Peyer's patch (tissue), 4 donors: ENCODE measurements around the gene ZFP64. TPM values are rescaled to one million over a fixed set of nuclear protein-coding genes. Genes with fewer than 3 reads are reported as not detected.

Source experiments
- DNase-seq, 3 donors: peaks; one replicate each; pipeline ENCODE4 v3.0.0-alpha.2; 2017 to 2019
- H3K27ac ChIP-seq, 4 donors: fragments of 200-600 bp; sonication (generic); one replicate each; pipeline ENCODE4 v1.5.1; 2016 to 2019
- H3K27me3 ChIP-seq, 2 donors: fragments of 200-600 bp; sonication (generic); one replicate each; pipeline ENCODE4 v1.5.1; 2019
- H3K36me3 ChIP-seq, 3 donors: fragments of 200-600 bp; sonication (generic); one replicate each; pipeline ENCODE4 v1.5.1; 2016 to 2019
- H3K4me1 ChIP-seq, 4 donors: fragments of 200-600 bp; sonication (generic); one replicate each; pipeline ENCODE4 v1.5.1; 2016 to 2019
- H3K4me3 ChIP-seq, 4 donors: fragments of 200-600 bp; sonication (generic); 1 replicate in 3 of 4; 2 replicates in 1 of 4; pipeline ENCODE4 v1.5.1; 2016 to 2019; ENCODE audit warnings: mild to moderate bottlenecking in 1 of 4
- H3K9me3 ChIP-seq, 4 donors: fragments of 200-600 bp; sonication (generic); one replicate each; pipeline ENCODE4 v1.5.1; 2016 to 2019; ENCODE audit warnings: mild to moderate bottlenecking in 1 of 4
- CTCF ChIP-seq, 6 experiments: fragments of 450-650 bp in 4 of 6; fragments of 200-600 bp in 2 of 6; sonication (generic) in 1 of 6; IDR thresholded peaks; one replicate each; pipeline ENCODE4 v1.5.1; 2017 to 2019; ENCODE audit warnings: antibody characterized with exemption in 6 of 6, mild to moderate bottlenecking in 3 of 6, moderate library complexity in 1 of 6
- POLR2A ChIP-seq, 2 donors: fragments of 450-650 bp; IDR thresholded peaks; one replicate each; pipeline ENCODE4 v1.5.1; 2017; ENCODE audit warnings: antibody characterized with exemption in 2 of 2, mild to moderate bottlenecking in 2 of 2, moderate library complexity in 2 of 2
- total RNA-seq, 4 donors: library from RNA; depleted of rRNA; stranded (reverse); fragments of >200 nt; gene quantifications; one replicate each; pipeline ENCODE4 v1.1.0, GENCODE V29; 2016

The ZFP64 gene
- total RNA-seq, 4 donors from 2014 or later = 10.5 to 32.9 (median 16.1) TPM

DNA sequence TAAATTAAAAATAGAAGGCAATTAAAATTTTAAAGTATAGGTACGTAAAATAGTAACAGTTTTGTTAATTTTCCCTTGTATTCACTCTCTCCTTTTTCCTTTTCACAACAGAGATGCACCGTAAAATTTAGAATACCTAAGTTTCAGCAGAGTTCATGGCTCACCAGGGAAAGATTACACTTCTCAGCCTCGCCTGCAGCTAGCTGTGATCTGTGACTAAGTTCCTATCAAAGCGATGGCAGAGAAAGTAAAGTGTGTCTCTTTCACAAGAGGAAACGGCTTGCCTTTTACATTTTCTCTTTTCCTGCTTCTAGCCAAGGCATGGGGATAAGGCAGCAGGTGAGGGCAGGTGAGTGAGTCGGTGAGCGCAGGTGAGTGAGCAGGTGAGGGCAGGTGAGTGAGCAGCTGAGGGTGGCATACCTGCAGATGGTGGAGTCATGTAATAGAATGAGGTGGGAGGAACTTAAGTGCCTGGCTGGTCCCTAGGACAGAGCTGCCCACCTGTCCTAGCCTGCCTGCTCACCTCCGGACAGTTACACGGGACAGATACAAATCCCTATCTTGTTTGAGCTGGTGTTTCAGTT lies 30.9 kb downstream of the ZFP64 start:
- Histone ChIP-seq H3K27me3 (no peaks in the 10 kb centered on the region), H3K9me3 (no peaks in the 10 kb centered on the region), H3K4me3 (no peak overlapping the region), H3K36me3 (peaks cover 0 to 75% (median 3%) of the 10 kb centered on the region in 3 donors), H3K4me1 (no peaks in the 10 kb centered on the region), H3K27ac (no peak overlapping the region)
- DNase-seq = no peak
- TF ChIP-seq POLR2A (IDR thresholded peaks at IDR 0.05) (no peak), CTCF (IDR thresholded peaks at IDR 0.05) (no peak)

DNA sequence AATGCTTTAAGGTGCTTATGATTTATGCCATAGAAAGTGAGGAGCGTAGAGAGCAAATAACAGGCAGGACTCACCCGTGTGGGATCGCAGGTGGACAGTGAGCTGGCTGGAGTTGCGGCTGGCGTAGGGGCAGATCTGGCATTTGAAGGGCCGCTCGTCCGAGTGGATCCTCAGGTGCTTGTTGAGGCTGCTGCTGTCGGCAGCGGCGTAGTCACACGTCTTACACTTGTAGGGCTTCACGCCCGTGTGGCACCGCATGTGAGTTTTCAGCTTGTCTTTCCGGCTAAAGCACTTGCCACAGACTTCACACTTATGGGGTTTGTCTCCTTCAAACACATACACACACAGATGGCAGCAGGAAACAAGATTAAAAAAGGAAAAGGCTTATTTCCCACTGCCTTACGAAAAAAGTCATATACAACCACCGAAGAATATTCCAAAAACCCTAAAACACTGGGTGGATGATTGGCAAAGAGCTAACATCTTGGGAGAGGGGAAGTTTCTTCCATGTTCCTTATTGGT lies 31.5 kb downstream of the ZFP64 start:
- no peak overlapping the region for H3K4me3 ChIP-seq
- H3K4me1 ChIP-seq = no peaks in the 10 kb centered on the region
- no peaks in the 10 kb centered on the region for H3K9me3 ChIP-seq
- no peak overlapping the region for H3K27ac ChIP-seq
- H3K27me3 ChIP-seq = no peaks in the 10 kb centered on the region
- peaks cover 0 to 70% (median 3%) of the 10 kb centered on the region in 3 donors for H3K36me3 ChIP-seq
- TF ChIP-seq CTCF (IDR thresholded peaks at IDR 0.05) = no peak
- no peak for TF ChIP-seq POLR2A (IDR thresholded peaks at IDR 0.05)
- DNase-seq = no peak

- no peak for DNase-seq
- H3K4me1 ChIP-seq = no peaks in the 10 kb centered on the region
- no peaks in the 10 kb centered on the region for H3K9me3 ChIP-seq
- TF ChIP-seq CTCF (IDR thresholded peaks at IDR 0.05) (no peak), POLR2A (IDR thresholded peaks at IDR 0.05) (no peak)
- no peak overlapping the region for H3K4me3 ChIP-seq
- H3K36me3 ChIP-seq = peaks cover 0 to 53% (median 3%) of the 10 kb centered on the region in 3 donors
- no peaks in the 10 kb centered on the region for H3K27me3 ChIP-seq
- H3K27ac ChIP-seq = no peak overlapping the region
Observed at GRCh38 chr20:52154575-52154974, 37.0 kb downstream of the ZFP64 start.

GRCh38 chr20:52153896-52154295 lies 37.7 kb downstream of the ZFP64 start:
- Histone ChIP-seq H3K36me3 (peaks cover 0 to 46% (median 0%) of the 10 kb centered on the region in 3 donors), H3K4me1 (no peaks in the 10 kb centered on the region), H3K27me3 (no peaks in the 10 kb centered on the region), H3K4me3 (no peak overlapping the region), H3K9me3 (no peaks in the 10 kb centered on the region), H3K27ac (no peak overlapping the region)
- TF ChIP-seq POLR2A (IDR thresholded peaks at IDR 0.05) (no peak), CTCF (IDR thresholded peaks at IDR 0.05) (no peak)
- DNase-seq = no peak

DNA sequence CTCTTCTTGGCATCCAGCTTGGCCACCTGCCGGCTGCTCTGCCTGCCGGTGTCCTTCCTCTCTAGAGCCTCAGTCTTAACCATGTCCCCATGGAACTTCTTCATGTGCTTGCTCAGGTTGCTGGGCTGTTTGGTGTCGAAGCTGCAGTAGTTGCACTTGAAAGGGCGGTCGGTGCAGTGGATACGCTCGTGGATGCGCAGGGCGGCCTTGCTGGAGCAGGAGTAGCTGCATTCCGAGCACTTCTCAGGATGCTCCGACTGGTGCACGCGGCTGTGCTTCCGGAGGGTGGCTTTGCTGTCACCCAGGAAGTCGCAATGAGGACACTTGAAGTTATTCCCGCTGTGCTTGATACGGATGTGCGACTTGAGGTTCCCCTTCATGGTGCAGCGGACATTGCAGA lies 38.7 kb downstream of the ZFP64 start:
- H3K4me3 ChIP-seq = no peak overlapping the region
- no peak for DNase-seq
- TF ChIP-seq CTCF (IDR thresholded peaks at IDR 0.05) (no peak), POLR2A (IDR thresholded peaks at IDR 0.05) (no peak)
- no peak overlapping the region for H3K27ac ChIP-seq
- H3K36me3 ChIP-seq = peaks cover 0 to 36% (median 0%) of the 10 kb centered on the region in 3 donors
- no peaks in the 10 kb centered on the region for H3K9me3 ChIP-seq
- no peaks in the 10 kb centered on the region for H3K4me1 ChIP-seq
- H3K27me3 ChIP-seq = no peaks in the 10 kb centered on the region
